ENCODE data around the gene ADGRL2.
"Not testable (repeated sequence)": the region's sequence is repeated elsewhere in the genome, so short reads cannot be mapped to it uniquely, and the experiment has no call there.

ADGRL2 gene

DNA sequence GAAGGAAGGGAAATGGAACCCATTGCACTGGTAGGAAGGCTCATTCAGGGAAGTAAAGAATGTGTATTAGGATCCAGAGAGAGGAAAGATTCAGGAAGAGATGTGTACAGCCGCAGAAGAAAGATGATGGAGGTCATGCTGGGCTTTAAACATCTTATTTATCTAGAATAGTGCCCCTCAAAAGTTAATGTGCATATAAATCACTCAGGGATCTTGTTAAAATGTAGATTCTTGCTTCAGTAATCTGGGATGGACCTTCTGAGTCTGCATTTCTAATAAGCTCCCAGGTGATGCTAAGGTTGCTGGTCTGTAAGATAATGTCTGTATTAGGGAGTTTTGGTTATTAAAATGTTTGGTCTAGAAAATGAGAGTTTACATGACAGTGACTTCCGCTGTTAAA lies 46.3 kb downstream of the ADGRL2 start:
- no peak for DNase-seq (ENCODE audit: low read depth in 2 of 2)

DNA sequence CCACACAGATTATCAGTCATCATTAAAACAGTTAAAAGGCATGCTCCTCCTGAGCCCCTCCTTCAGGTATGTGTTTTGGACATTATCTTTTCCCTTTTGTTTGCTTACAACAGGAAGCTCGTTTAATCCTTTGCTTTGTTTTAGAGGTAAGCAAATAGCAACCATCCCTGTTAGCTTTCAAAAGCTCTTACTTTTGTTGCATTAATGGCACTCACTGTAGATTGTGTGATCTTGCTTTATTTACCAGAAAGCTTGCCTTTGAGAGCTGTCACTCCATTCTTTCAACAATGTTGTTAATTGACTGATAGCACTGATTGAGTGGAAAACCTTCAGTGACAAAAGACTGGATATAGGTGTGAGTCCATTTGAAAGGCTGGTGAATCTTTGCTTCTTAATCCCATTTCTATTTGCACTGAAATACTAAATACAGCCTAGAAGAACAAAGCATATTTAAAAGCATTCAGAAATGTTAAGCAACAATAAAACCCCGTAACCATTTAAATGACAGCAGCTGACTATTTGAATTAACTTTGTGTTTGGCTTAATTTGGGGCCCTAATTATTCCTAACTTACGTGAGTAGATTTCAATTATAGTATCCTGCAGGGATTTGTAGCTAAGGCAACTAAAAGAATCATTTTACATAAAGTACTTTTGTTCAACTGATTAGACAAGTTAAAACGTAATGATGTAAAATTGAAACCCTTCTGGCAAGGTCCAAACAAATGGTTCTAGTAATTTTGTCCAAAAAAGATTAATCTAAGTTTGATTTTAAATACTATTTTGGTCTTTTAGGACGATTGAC lies 48.3 kb downstream of the ADGRL2 start:
- no peak for DNase-seq (ENCODE audit: low read depth in 2 of 2)

DNA sequence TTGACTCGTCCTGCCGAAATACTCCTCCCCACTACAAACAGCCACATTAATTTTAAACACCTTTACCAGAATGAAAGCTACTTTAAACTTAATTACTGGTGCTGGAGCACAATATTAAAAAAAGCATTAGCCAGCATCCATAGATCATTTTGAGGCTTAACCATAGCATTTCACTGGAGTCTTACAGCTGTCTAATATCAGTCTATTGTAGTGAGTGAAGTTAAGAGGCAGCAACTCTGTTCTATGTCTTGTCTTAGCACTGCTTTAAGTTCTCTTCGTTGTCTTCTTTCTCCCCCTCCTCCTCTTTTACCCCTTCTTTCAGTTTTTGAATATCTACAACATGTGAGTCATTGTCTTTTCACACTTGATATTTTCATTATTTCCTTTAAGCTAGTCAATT lies 49.3 kb downstream of the ADGRL2 start:
- no peak for DNase-seq (ENCODE audit: low read depth in 2 of 2)

DNA sequence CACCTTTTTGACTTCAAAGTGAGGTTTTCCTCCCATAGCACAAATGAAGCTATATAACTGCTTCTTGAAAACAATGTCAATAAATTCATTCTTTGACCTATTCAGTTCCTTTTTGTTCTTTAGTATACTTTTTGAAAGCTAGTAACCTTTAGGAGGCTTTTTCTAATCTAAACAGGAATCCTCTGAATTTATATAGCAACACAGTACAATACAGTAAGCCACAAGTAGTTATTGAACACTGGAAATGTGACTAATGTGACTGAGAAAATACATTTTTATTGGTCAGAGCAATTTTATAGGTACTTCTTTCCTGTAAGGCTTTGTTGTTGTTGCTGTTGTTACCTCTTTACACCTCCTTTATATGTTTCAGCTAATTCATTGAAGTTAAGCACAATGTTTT lies 49.8 kb downstream of the ADGRL2 start:
- DNase-seq (ENCODE audit: low read depth in 2 of 2), result no peak

DNA sequence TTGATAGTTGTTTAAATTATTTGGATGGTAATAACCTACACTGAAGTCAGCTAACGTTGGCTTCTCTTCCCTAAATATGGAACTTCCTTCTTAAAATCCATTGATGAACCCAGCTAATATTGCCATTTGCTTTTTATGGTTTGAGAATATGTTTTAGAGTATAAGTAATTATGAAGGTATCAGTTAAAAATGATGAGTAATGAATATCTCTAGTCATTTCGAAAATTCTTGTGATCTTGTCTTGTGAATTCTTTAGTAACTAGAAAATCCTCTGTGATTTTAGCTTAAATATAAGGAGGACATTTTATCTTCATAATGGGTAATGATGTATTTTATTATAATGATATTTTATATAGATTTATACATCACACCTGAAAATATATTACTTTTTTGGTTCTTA lies 50.5 kb downstream of the ADGRL2 start:
- no peak for DNase-seq (ENCODE audit: low read depth in 2 of 2)

DNA sequence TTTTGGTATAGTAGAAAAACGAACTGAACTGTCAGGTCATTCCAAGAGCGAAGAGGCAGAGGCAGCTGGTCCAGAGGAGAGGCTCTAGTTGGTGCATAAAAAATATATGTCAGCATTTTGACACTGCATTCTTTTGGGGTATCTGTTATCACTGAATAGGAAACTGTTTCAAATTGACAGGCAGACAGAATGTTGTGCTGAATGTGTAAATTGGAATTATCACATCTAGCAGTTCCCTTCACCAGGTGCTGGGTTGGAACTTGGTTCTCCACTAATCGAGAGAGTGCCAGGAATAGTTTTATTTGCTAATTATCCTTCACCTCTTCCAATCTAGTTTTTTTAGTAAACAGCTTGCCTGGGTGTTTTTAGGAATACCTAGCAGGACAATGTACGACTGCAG lies 52.2 kb downstream of the ADGRL2 start:
- DNase-seq (ENCODE audit: low read depth in 2 of 2), result no peak

DNA sequence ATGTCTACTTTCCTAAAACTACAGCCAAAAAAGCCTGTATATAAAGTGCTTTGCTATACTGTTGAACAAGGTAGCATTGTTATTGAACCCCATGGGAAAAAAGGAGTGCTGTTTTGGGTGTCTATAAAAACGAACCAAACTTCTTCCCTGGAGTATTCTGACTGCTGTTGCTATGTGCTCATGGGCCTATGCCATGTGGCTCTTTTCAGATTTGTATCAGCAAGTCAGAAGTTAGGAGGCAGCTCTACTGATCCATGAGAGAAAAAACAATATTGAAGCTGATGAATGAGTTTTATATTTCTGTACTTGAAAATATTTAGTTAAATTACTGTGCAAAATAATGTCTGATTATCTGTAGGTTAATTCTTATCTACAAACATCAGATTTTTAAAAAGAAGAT lies 66.5 kb downstream of the ADGRL2 start:
- DNase-seq (ENCODE audit: low read depth in 2 of 2), result no peak

DNA sequence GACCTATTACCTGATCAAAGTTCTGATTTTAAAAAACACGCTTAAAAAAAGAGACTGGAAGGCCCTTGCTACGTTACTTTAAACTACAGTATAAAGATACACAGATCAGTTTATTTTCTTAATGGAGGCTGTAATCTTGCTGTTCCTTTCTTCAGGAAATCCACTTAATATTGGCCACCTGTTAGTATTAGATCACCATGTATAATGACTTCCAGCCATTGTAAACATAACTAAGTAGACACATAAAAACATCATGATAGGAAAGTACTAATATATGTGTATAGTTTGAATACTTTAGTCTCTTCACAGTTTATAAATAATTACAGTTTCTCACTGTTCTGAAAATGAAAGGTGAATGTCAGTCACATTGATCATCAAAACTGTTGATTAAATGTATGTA lies 68.6 kb downstream of the ADGRL2 start:
- DNase-seq (ENCODE audit: low read depth in 2 of 2), result no peak

DNA sequence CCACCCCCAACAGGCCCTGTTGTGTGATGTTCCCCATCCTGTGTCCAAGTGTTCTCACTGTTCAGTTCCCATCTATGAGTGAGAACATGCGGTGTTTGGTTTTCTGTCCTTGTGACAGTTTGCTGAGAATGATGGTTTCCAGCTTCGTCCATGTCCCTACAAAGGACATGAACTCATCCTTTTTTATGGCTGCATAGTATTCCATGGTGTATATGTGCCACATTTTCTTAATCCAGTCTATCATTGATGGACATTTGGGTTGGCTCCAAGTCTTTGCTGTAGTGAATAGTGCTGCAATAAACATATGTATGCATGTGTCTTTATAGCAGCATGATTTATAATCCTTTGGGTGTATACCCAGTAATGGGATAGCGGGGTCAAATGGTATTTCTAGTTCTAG lies 70.4 kb downstream of the ADGRL2 start:
- not testable (repeated sequence) for DNase-seq (ENCODE audit: low read depth in 2 of 2)

DNA sequence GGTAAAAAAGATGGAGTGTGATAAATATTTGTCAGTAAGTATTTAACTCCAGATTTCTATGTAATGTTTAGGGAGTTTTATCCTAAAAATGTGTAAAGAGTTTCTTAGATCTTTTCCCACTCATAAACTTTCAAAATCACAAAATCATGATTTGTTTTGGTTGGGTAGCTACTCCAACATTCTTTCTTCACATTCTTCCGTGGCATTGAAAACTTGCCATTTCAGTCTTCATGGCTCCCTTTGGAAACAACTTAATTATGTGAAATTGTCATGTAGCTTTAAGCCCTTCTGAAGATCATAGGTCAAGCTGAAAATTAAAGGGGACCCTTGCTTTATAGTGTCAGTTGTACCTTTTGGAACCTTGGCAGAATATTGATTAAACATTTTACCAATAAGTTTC lies 73.2 kb downstream of the ADGRL2 start:
- no peak for DNase-seq (ENCODE audit: low read depth in 2 of 2)

DNA sequence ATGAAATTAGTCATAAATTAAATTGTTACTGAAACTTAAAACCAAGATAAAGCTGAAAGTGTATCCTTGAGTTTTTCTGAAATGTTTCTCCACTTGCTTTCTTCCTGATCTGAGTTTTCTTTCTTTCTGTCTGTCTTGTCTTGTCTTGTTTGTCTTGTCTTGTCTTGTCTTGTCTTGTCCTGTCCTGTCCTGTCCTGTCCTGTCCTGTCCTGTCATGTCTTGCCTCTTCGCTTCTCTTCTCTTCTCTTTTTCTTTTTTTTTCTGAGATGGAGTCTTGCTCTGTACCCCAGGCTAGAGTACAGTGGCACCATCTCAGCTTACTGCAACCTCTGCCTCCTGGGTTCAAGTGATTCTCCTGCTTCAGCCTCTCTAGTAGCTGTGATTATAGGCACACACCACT lies 73.7 kb downstream of the ADGRL2 start:
- no peak for DNase-seq (ENCODE audit: low read depth in 2 of 2)

DNA sequence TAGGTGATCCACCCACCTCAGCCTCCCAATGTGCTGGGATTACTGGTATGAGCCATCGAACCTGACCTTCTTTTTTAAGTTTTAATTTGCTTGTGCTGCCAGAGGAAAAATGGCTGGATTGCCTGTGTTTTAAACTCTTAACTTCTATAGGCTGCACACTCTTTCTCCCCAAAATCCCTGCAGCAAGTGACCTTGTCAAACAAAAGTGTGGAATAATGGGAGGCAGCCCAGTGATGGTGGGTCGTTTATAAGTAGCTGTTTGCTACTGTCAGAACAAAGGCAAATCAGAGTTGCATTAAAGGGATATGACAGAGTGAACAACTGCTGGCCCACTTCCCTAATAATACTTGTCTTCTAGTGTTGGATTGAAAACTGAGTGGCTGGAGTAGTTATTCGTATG lies 74.2 kb downstream of the ADGRL2 start:
- DNase-seq (ENCODE audit: low read depth in 2 of 2), result no peak

DNA sequence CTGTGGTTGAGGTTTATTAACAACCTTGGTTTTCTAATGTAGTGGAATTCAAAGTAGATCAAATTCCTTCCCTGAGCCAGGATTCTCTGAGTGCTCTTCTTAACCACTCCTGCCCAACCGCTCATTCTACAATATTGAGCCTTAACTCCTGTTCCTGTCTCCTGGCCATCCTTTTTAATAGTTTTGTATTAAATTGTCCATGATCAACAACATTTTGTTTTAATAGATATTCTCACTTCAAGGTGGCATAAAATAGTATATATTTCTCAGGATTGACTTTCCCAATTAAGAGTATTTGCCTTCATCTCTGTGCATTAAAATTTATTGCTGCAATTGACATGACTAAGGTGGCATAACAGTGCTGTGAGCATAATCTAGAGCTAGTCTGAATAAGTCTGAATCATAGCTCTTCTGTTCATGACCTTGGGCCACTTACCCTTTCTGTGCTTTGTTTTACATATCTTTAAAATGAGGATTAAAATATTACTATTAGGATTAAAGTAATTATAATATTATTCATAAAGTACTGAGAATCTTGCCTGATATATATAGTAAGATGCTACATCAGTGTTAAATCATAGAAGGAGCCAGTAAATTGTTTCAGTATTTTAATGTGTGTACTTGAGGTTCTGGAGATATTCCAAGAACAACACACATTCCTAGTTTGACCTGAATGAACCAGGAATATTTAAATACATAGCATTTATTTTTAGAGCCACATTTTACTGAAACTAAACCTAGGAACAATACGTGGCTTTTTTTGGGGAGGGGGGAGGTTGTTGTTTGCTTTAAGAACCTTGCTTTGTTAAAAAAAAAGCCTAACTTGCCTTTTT lies 76.4 kb downstream of the ADGRL2 start:
- DNase-seq (ENCODE audit: low read depth in 2 of 2), result no peak

DNA sequence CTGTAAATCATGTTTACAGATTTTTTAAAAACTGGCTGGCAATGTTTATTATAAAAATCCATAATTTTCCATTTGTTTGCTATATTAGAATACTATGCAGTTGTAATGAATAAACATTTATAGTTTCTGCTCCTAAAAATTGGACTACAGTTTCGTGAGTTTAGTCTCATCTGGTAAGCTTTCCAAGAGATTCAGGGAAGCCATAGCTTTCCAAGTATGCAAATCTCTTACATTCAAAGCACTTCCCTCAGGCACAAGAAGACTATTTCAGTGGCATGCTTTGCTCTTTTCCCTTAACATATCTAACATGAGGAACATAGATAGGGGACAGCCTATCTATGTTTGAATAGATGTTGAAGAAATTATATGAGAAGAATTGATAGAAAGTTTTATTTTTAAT lies 77.2 kb downstream of the ADGRL2 start:
- no peak for DNase-seq (ENCODE audit: low read depth in 2 of 2)

DNA sequence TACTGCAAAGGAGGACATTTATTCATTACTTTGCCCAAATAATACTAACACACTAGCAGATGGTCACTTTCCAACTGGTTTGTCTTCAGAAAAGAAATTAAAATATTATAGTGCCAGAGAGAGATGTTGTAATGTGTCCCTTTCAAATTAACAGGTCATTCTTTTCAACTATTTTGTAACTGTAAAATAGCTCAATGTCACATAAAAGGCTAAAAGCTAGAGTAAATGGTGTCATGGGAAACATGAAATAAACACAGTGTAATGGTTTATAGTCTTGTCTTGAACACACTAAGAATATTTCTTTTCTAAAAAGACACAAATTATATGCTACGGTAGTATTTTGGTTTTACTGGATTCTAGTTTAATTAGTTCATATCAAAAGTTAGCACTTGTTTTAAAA lies 77.8 kb downstream of the ADGRL2 start:
- no peak for DNase-seq (ENCODE audit: low read depth in 2 of 2)

DNA sequence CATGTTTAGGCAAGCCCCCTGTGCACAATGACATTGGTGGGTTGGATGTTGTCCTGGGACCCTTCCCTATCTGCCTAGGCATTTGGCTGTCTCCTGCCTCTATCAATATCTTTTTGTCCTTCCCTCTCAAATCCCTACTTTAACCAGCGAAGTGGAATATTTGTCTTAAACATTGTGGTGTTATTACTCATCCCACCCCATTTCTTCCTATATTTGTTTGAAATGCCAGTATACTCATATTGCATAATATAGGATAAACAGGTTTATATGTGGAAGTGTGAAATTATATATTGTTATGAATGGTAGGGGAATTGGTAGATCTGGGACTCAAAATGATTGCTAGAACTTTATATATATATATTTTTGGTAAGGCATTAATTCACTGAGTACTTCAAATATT lies 80.0 kb downstream of the ADGRL2 start:
- no peak for DNase-seq (ENCODE audit: low read depth in 2 of 2)

DNA sequence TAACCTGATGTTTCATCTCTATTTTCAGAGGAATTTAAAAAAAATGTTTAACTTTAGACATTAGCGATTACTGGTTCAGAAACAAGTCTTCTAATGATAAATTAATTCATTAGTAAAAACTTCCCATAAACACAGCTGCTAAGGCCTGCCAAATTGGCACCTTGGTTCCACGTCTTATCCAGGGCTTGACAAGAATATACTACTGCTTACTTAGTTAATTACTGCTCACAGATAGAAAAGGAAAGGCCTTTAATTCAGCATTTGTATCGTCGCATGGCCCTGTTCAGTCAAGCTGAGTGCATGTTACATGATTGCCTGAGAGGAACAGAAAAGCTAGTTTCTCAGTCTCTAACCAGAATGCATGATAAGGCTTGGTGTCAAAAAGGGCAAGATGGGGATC lies 84.6 kb downstream of the ADGRL2 start:
- DNase-seq (ENCODE audit: low read depth in 2 of 2), result no peak

DNA sequence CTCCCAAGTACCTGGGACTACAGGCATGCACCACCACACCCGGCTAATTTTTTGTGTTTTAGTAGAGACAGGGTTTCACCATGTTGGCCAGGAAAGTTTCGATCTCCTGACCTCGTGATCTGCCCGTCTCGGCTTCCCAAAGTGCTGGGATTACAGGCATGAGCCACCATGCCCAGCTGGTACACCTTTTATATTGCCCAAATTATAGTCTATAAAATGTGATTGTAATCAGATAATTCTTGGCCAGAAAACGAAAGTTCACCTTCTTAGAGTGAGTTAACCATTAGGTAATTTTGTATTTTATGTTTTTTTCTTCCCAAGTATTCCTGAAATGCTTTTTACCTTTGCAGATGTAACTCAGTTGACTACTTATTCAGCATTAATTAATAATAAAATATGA lies 85.6 kb downstream of the ADGRL2 start:
- not testable (repeated sequence) for DNase-seq (ENCODE audit: low read depth in 2 of 2)

DNA sequence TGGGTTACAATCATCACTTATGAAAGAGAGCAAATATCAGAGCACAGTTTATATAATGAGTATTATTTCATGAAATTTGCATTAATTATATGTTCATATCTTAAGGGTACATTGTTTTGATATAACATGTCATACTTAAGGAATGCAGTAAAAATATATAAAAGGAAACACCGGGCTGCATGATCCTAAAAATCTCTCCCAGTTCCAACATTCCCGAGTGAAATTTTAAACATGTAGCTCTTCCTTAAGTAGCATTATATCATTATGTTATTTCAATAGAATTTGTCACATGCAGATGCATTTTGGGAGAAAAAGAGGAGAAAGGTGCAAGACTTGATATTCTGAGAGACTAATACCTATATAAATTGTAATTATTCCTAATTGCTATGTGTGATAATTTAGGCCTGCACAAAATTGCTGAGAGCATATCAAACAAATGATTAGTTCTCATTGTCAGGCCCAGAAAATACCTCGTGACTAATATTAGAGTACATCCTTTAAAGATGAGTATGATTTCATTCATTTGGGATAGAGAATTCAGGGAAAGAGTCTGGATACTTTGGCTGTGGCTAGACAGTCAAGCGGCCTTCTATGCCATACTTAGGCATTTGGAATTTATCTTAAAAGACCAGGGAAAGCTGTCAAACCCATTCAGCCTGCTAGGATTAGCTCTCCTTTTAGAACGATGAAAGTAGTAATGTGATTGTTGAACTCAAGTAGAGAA lies 86.8 kb downstream of the ADGRL2 start:
- DNase-seq (ENCODE audit: low read depth in 2 of 2), result no peak

DNA sequence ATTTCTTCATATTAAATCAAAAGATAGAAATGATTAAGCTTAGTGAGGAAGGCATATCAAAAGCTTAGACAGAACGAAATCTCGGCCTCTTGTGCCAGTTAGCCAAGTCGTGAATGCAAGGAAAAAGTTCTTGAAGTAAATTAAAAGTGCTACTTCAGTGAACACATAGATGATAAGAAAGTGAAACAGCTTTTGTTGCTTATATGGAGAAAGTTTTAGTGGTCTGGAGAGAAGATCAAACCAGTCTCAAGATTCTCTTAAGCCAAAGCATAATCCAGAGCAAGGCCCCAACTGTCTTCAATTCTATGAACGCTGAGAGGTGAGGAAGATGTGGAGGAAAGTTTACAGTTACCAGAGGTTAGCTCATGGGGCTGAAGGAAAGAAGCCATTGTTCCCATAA lies 88.4 kb downstream of the ADGRL2 start:
- no peak for DNase-seq (ENCODE audit: low read depth in 2 of 2)

DNA sequence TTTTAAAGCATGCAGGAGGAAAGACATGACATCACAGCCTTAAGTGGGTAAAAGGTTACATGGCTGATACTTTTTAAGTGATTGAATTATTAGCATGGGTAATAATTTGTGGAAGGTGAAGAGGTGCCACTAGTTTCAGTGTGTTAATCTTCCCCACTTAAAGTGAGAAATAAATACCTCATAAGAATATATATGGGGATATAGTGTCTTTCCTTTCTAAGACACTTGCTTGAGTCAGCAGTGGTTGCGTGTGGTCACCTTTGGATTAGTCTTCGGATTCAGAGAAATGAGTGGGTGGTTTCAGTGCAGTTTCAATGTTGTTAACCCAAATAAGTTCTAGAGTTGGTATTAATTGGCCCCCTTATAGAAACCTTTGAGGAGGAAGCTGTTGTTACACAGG lies 94.1 kb downstream of the ADGRL2 start:
- DNase-seq (ENCODE audit: low read depth in 2 of 2), result no peak

DNA sequence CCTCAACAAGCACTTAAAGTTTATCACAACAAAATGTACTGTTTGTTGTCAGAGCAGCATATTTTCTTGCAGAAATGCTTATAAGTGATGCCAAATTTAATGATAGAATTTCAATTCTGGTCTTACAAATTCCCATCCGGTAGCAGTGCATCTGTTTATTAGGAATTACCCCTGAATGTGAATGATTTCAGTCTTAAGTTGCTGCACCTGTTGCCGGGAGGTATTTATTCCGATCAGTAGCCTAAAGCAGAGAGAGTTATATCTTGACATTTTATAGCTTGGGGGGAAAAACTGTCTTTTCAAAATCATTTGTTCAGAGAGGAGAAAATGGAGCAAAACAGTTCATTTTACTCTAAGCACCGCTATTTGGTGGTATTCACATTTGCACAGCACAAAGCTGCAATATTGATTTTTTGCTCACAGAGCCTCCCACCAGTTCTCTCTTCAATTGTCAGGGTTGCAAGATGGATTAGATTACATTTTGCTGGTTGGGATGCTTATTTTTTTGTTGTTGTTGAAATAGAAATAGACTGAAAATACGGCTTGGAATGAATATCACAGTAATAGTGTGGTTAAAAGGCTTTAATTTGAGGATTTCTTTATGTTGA lies 98.6 kb downstream of the ADGRL2 start:
- no peak for DNase-seq (ENCODE audit: low read depth in 2 of 2)

Data from stimulated activated CD8-positive, alpha-beta memory T cell treated with anti-CD3 and anti-CD28 coated beads, Interleukin-7, amount 100 ng/mL, for 4 hours (primary cell).